Activated CD8-positive, alpha-beta memory T cell treated with anti-CD3 and anti-CD28 coated beads, Interleukin-2, amount 50 U/mL, for 1 hour (primary cell): Measurements from ENCODE around the gene EMILIN3.

Experiments
- DNase-seq: peaks from one replicate; pipeline ENCODE4 v3.0.0-alpha.2; 2020; ENCODE audit errors: extremely low read depth

EMILIN3 gene

DNA sequence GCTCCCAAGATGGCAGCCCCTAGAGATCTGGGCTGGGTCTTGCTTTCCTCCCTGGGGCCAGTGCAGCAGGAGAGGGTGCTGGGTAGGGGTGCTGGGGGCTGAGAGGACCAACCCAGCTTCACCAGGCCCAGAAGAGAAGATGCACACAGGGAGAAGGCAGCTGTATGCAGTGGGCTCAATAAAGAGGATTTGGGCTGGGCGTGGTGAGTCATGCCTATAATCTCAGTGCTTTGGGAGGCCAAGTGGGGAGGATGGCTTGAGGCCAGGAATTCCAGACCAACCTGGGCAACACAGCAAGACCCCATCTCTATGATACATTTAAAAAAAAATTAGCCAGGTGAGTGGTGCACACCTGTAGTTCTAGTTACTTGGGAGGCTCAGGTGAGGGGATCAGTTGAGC is 25.7 kb upstream of the EMILIN3 start:
- DNase-seq: no peak

DNA sequence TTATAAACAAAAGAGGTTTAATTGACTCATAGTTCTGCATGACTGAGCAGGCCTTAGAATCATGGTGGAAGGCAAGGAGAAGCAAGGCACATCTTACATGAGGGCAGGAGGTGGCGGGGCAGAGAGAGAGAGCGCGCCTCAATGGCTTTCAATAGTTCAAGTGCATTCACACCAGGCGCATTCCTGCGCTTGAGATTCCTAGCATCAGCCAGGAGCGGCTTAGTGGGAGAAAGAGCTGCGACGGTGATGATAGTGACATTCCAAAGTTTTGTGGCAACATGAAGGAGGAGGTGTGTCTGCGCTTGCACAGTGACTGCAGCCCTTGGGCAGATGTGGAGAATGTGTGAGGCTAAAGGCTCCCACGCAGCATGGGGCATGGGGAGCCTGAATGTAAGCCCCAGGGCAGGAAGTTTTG is 25.0 kb upstream of the EMILIN3 start:
- no peak for DNase-seq

DNA sequence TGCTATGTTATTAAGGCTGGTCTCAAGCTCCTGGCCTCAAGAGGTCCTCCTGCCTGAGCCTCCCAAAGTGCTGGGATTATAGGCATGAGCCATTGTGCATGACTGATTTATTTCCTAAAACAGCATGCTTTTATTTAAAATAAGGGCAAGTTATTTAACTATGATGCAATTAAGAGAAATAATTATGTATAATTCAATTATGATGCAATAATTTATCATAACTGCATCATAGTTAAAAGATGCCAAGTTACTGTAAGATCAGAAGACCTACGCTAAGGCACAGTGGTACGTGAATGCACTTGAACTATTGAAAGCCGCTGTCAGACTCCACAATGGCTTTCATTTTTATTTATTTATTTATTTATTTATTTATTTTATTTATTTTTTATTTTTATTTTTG is 24.3 kb upstream of the EMILIN3 start:
- no peak for DNase-seq

GRCh38 chr20:41387444-41387851 is 20.8 kb upstream of the EMILIN3 start:
- DNase-seq: no peak

DNA sequence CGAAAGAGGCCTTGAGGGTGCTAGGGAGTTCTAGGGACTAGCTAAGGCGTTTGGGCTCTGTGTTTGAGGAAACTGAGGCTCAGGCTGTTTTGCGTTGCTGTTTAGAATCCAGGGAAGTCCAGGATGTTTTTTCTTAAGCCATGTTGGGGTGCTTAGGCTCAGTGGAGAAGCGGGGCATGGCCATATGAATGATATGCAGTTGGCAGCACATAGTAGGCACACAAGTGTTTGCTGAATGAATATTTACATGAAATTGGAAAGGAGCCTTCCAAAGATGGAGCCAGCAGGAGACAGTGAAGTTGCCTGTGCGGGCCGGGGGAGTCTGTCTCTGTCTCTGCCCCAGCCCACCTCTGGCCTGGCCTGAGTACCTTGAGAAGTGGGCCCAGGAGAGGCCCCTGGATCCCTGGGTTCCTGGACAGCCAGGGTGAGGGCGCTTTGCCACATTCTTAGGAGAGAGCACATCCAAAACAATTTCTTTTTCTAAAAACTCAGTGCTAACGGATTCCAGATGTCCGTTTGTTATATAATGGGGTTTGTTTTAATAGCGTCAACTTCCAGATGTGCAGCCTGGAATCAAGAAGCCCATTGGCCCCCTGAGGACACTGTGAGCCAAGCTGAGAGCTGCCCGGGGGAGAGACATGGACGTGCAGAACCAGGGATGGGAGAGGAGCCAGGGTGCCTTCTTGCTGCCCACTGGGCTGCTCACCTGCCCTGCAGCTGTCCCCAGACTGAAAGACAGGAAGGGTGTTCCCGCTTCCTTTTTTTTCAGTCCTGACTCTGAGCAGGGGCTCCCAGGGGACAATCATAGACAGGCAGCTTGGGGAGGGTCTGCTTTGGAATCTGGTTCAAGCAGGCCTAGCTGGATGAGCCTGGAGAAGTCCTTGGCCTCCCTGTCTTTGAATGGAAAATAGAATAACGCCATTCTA is 20.1 kb upstream of the EMILIN3 start:
- DNase-seq: no peak

DNA sequence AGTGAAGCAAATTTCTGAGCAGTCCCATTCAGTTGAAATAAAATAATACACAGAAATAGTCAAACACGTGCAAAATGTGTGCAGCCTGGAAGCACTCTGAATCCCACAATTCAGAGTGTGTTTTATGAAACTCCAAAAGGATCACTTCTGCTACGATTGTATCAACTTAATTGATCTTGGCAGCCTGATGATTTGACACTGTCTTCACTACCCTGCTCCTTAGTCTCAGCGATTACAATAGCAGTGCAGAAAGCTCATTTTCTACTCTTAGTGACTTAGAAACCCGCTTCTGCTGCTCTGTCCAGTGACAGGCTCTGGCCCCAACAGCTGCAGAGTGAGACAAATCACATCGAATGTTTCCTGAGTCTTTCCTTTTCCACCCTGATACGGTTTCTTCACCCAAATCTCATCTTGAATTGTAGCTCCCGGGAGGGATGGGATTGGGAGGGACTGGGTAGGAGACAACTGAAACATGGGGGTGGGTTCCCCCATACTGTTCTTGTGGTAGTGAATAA is 16.2 kb upstream of the EMILIN3 start:
- no peak for DNase-seq

DNA sequence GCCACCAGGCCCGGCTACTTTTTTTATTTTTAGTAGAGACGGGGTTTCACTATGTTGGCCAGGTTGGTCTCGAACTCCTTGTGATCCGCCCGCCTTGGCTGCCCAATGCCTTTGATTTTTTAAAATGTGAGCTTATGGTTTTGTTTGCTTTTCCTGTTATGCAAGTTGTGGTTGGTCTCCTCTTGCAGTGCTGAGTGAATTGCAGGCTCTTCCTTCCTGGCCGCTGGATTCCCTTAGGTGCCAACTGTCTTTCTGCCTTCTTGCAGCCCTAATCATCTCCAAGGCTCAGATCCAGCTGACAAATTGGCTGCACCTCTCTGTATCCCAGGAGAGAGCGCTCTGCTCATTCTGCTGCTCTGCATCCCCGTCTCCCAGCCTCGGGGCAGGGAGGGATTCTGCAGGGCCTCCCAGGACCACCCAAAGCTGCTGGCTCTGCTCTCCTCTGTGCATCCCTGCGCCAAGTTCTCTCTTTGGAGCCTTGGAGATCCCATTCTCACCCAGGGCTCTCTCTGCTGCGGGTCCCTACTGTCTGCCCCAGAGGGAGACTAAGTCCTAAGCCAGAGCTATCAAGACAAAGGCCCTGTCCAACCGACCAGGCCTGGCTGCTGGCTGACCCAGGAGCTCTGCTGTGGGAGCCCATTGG is 14.1 kb upstream of the EMILIN3 start:
- no peak for DNase-seq

DNA sequence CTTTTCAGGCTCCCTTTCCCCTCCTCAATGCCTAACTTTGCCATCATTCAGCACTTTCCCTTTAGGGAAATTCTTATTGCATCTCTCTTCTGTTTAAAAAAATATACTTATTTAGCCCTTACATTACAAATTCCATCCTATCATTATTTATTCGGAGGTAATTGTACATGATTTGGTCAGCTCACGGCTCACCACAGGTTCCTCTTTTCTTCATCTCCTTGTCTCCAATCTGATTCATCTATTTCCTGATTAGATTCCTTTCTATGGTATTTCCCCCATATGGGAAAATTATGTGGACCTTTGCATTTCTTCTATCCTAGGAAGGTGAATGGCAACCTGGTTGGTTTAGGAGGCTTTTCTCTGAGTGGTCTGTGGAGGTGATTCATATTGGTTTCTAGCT is 12.9 kb upstream of the EMILIN3 start:
- DNase-seq: no peak

DNA sequence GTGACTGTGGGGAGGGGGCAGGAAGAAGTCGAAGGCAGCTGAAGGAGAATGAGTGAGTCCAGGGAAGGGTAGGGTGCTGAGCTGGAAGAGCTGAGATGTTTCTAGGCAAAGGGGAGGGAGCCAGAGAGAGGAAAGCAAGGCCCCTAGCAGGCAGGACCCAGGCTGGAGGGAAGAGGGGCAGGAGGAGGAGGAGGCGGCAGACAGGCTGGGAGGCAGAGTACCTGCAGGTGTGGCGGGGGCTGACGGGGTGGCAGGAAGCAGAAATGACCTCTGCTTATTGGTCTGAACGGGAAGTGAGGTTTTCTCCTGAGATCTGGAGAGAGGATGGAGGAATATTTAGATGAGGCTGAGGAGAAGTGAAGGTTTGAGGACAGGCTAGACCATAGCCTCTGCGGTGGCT is 10.7 kb upstream of the EMILIN3 start:
- DNase-seq: no peak

GRCh38 chr20:41376349-41376748 is 9.7 kb upstream of the EMILIN3 start:
- DNase-seq: no peak

DNA sequence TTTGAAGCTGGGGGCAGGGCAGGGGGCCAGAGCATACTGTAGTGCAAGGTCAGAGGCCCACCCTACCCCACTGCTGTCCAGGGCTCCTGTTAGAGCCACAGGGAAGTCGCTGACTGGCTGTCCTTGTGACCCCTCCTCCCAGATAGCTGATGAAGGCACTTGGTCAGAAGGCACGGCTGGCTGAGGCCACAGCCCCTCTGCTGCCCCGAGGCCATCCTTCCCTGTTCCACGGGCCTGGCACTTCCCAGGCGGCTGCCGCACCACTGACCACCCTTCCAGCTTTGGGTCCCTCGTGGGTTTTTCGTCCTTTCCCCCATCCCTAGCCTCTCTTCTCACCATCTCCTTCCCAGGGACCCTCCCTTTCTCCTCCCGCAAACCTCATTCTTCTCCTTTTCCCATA is 9.2 kb upstream of the EMILIN3 start:
- DNase-seq: no peak

- no peak for DNase-seq
Measured at GRCh38 chr20:41373931-41374920, 7.6 kb upstream of the EMILIN3 start.

- no peak for DNase-seq
Measured at GRCh38 chr20:41373251-41373783, 6.7 kb upstream of the EMILIN3 start.

GRCh38 chr20:41371371-41371770 is 4.8 kb upstream of the EMILIN3 start:
- DNase-seq: no peak

DNA sequence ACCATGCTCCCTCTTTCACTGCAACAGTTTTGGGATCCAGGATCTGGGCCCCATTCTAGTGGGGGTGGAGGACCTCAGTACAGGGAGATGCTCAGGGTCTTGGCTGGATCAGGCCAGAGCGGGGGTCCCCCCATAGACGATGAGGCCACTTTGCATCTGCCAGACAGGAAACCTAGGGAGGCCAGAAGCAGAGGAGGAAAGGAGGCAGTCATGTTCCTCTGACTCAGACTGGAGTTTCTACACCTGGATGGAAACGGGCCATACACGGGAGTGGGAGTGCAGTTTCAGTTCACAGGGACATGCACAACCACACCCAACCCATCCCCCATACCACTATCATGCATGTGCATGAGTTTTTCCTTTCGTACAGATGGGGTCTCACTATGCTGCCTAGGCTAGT is 3.6 kb upstream of the EMILIN3 start:
- DNase-seq: no peak

DNA sequence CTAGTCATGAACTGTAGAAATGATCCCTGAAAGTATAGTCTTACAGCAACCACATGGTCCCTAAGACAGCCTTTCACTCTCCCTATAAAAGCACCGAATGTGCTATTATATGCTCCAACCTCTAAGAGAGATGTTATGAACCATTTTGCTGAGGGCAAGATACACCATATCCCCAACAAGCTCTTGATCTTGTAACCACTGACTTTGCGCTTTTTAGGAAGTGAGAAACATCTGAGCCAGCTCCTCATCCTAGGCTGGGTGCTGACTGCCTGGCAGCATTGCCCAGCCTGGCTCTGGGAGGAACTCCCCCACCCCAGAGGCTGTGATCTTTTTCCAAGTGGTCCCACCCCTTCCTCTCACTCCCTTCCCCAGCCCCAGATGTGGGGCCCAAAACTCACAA is 3.1 kb upstream of the EMILIN3 start:
- DNase-seq: no peak

GRCh38 chr20:41367956-41368355 is 1.3 kb upstream of the EMILIN3 start:
- DNase-seq: no peak

DNA sequence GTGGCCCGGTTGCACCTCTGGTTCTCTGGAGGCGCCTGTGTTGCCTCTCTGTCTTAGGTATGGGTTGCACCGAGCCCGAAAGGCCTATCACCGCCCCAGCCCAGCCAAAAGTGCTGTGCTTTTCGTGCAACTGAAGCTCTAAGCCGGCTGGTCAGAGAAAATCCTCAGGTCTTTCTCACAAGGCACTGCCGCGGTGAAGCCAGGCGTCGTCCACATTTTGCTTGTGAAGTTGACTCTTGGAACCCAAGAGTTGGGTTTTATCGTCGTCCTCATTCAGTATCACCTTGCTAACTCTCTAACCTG is 726 bp upstream of the EMILIN3 start:
- no peak for DNase-seq

- DNase-seq: no peak
Measured at GRCh38 chr20:41365777-41366545, 657 bp downstream of the EMILIN3 start.

- no peak for DNase-seq
Measured at GRCh38 chr20:41364967-41365765, 1.5 kb downstream of the EMILIN3 start.
